Right cardiac atrium (tissue), 5 donors: Measurements from ENCODE around the gene BNIPL. TPM values are rescaled to one million over a fixed set of nuclear protein-coding genes. Genes with fewer than 3 reads are reported as not detected.

Source experiments
- ATAC-seq, 2 donors: fragments of 200-7000 bp; cut with Tn5 transposase; one replicate each; pipeline versions ENCODE4 v1.8.0 to v1.9.1; 2020; ENCODE audit warnings: moderate library complexity in 2 of 2, mild to moderate bottlenecking in 1 of 2
- DNase-seq, 3 donors: peaks; one replicate each; pipeline ENCODE4 v3.0.0-alpha.2; 2020
- H3K27ac ChIP-seq: one replicate; pipeline ENCODE4 v1.5.1; 2013; ENCODE audit warnings: mild to moderate bottlenecking, low read length, control low read depth, moderate library complexity
- H3K27me3 ChIP-seq: one replicate; pipeline ENCODE4 v1.6.1; 2013; ENCODE audit not compliant: control insufficient read depth, insufficient read depth
- H3K4me1 ChIP-seq: one replicate; pipeline ENCODE4 v1.6.1; 2013; ENCODE audit warnings: low read length; ENCODE audit not compliant: control insufficient read depth, insufficient read depth
- H3K4me3 ChIP-seq: one replicate; pipeline ENCODE4 v1.5.1; 2013; ENCODE audit warnings: low read length, control low read depth
- H3K9me3 ChIP-seq: one replicate; pipeline ENCODE4 v1.6.1; 2013; ENCODE audit warnings: low read length; ENCODE audit not compliant: control insufficient read depth
- WGBS: extraction: QIAGEN DNeasy Blood & Tissue Kit; methylation state at CpG from one replicate; pipeline ENCODE4 v1.1.7; 2013; 5-methylcytosine and 5-hydroxymethylcytosine counted together
- intact Hi-C, 4 donors: fragments of 100-400 bp; cut with DNase I; formaldehyde crosslinking; loops; one replicate each; pipeline versions ENCODE4 v1.11.0 to v1.14.0; 2022 to 2023
- polyA plus RNA-seq: library from polyadenylated mRNA; stranded (reverse); fragments of 200-250 nt; gene quantifications from one replicate; pipeline ENCODE4 v1.2.3, GENCODE V29; 2013
- total RNA-seq, 4 donors: library from RNA; stranded (reverse); fragmentation: NEBNext Ultra II Directional; extraction: Animal tissue kit (Norgen Biotek cat#: 25700); gene quantifications; one replicate each; pipeline ENCODE4 v1.2.1, GENCODE V29; 2021
- donor health status: healthy with polysubstance abuse.
- donor health status: DM: no; HTN: yes; CAD: no.
- donor health status: DM: no; HTN: no; CAD: no.
- donor health status: DM: no; HTN: yes; CAD: no; lungs with severe emphysema.
- donor health status: DM: yes; HTN: yes; CAD: no.

BNIPL gene
- total and polyA plus RNA-seq, 5 donors, result 0.23 to 0.71 (median 0.41) TPM

GRCh38 chr1:151039521-151039920, 3.1 kb downstream of the BNIPL start:
- no peaks in the 10 kb centered on the region for H3K9me3 ChIP-seq
- no peak for ATAC-seq
- H3K4me3 ChIP-seq, result no peak overlapping the region
- intact Hi-C loops, result no loop called here
- no peak overlapping the region for H3K27ac ChIP-seq
- H3K27me3 ChIP-seq, result no peaks in the 10 kb centered on the region
- 67% methylated on average over 3 of the region's 3 CpGs for WGBS
- DNase-seq, result no peak
- peaks cover 4% of the 10 kb centered on the region for H3K4me1 ChIP-seq

DNA sequence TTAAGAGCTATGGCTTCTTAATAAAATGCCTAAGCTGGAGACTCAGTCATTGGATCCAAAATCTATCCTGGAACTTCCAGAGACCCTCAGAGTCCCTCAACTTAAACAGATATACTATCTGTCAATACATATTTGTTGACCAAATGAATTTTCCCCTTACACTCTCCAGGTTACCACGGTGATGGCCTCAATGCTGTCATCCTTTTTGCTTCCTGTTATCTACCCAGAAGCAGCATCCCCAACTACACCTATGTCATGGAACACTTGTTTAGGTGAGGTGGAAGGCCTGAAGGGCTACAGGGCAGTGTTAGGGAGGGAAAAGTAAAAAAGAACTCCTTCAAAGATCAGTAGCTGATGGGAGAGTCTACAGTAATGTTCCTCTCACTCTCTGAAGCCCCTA, 6.8 kb downstream of the BNIPL start:
- Histone ChIP-seq H3K27ac (no peak overlapping the region), H3K27me3 (no peaks in the 10 kb centered on the region), H3K9me3 (no peaks in the 10 kb centered on the region), H3K4me1 (peaks cover 6% of the 10 kb centered on the region), H3K4me3 (no peak overlapping the region)
- ATAC-seq, result no peak
- intact Hi-C loops, result no loop called here
- WGBS, result 91% methylated on average over 1 of the region's 1 CpG
- DNase-seq, result no peak

- H3K27ac ChIP-seq, result peak within 1 kb of the TSS; percentile 76
- ATAC-seq (peak; percentile 85 to 87), DNase-seq (peak; percentile 76 to 89 (median 88))
- intact Hi-C loops, result no loop called here
- under 1% methylated on average over 29 of the region's 29 CpGs for WGBS
- H3K27me3 ChIP-seq, result no peaks in the 10 kb centered on the region
- H3K9me3 ChIP-seq, result no peaks in the 10 kb centered on the region
- peak within 1 kb of the TSS; percentile 78 for H3K4me3 ChIP-seq
- peaks cover 4% of the 10 kb centered on the region for H3K4me1 ChIP-seq
These were observed 11.2 kb downstream of the BNIPL start, which contains the start of gene C1orf56 for GRCh38 chr1:151047591-151047924. TSS of gene C1orf56 (plus strand) at chr1:151047751. CDS start at chr1:151047848, 97 bp downstream.

DNA sequence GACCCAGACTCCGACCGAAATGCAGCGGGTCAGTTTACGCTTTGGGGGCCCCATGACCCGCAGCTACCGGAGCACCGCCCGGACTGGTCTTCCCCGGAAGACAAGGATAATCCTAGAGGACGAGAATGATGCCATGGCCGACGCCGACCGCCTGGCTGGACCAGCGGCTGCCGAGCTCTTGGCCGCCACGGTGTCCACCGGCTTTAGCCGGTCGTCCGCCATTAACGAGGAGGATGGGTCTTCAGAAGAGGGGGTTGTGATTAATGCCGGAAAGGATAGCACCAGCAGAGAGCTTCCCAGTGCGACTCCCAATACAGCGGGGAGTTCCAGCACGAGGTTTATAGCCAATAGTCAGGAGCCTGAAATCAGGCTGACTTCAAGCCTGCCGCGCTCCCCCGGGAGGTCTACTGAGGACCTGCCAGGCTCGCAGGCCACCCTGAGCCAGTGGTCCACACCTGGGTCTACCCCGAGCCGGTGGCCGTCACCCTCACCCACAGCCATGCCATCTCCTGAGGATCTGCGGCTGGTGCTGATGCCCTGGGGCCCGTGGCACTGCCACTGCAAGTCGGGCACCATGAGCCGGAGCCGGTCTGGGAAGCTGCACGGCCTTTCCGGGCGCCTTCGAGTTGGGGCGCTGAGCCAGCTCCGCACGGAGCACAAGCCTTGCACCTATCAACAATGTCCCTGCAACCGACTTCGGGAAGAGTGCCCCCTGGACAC, 11.7 kb downstream of the BNIPL start:
- Histone ChIP-seq H3K27ac (peak overlapping the region; percentile 76), H3K9me3 (no peaks in the 10 kb centered on the region), H3K4me3 (peak overlapping the region; percentile 78), H3K27me3 (no peaks in the 10 kb centered on the region), H3K4me1 (peaks cover 4% of the 10 kb centered on the region)
- intact Hi-C loops, result no loop called here
- DNase-seq (peak; percentile 79 to 89 (median 88)), ATAC-seq (peak; percentile 84 to 86)
- WGBS, result under 1% methylated on average over 48 of the region's 48 CpGs

GRCh38 chr1:151048645-151049032, 12.3 kb downstream of the BNIPL start:
- WGBS, result 15% methylated on average over 3 of the region's 3 CpGs

GRCh38 chr1:151049458-151049857, 13.1 kb downstream of the BNIPL start:
- 84% methylated on average over 5 of the region's 5 CpGs for WGBS
- intact Hi-C loops, result no loop called here
- ATAC-seq (no peak), DNase-seq (no peak)
- Histone ChIP-seq H3K9me3 (no peaks in the 10 kb centered on the region), H3K27ac (no peak overlapping the region), H3K27me3 (no peaks in the 10 kb centered on the region), H3K4me3 (no peak overlapping the region), H3K4me1 (peaks cover 4% of the 10 kb centered on the region)

More at GRCh38 chr1:151048645-151049032, 12.3 kb downstream of the BNIPL start:
- no peak for ATAC-seq
- Histone ChIP-seq H3K27ac (peak overlapping the region; percentile 76), H3K9me3 (no peaks in the 10 kb centered on the region), H3K4me3 (peak overlapping the region; percentile 78), H3K4me1 (peaks cover 4% of the 10 kb centered on the region), H3K27me3 (no peaks in the 10 kb centered on the region)
- no peak for DNase-seq
- intact Hi-C loops, result no loop called here

DNA sequence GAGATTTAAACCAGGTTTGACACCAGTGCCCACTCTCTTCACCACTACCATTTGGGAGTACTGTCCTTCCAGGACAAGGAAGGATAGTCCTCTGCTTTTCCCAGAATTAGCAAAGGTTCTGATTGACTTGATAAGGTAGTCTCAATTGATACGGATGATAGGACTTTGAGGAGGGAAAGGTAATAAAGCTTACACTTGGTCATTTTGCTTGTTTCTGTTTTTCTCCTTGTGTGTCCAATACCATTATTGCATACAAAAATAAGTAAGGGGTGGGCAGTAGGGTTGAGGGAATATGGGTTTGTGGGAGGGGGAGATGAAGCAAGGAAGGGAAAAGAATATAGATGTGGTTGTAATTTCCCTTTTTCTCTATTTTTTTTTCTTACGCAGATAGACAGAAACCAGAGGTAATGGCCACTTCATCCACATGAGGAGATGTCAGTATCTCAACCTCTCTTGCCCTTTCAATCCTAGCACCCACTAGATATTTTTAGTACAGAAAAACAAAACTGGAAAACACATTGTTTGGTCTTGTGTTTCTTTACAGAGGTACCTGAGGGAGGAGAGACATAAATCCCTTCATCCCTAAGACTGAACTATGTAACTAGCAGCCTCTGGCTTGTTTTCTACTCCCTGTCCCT, 13.8 kb downstream of the BNIPL start:
- ATAC-seq (no peak), DNase-seq (no peak)
- H3K9me3 ChIP-seq, result no peaks in the 10 kb centered on the region
- H3K4me3 ChIP-seq, result no peak overlapping the region
- intact Hi-C loops, result loop anchor here in 1 of 4 donors (10.0 kb wide), 1 partner anchor 45 kb away; the partner anchor contains the start of genes MINDY1 and PRUNE1
- H3K27ac ChIP-seq, result no peak overlapping the region
- no peaks in the 10 kb centered on the region for H3K27me3 ChIP-seq
- peaks cover 4% of the 10 kb centered on the region for H3K4me1 ChIP-seq
- 75% methylated on average over 2 of the region's 2 CpGs for WGBS

GRCh38 chr1:151051356-151052009, 15.1 kb downstream of the BNIPL start:
- intact Hi-C loops, result loop anchor here in 1 of 4 donors (10.0 kb wide), 1 partner anchor 47 kb away; the partner anchor contains the start of genes MINDY1 and PRUNE1
- H3K27ac ChIP-seq, result peak overlapping the region; percentile 7
- H3K9me3 ChIP-seq, result no peaks in the 10 kb centered on the region
- H3K4me1 ChIP-seq, result peaks cover 10% of the 10 kb centered on the region
- DNase-seq (no peak), ATAC-seq (no peak)
- 80% methylated on average over 2 of the region's 2 CpGs for WGBS
- no peaks in the 10 kb centered on the region for H3K27me3 ChIP-seq
- no peak overlapping the region for H3K4me3 ChIP-seq

DNA sequence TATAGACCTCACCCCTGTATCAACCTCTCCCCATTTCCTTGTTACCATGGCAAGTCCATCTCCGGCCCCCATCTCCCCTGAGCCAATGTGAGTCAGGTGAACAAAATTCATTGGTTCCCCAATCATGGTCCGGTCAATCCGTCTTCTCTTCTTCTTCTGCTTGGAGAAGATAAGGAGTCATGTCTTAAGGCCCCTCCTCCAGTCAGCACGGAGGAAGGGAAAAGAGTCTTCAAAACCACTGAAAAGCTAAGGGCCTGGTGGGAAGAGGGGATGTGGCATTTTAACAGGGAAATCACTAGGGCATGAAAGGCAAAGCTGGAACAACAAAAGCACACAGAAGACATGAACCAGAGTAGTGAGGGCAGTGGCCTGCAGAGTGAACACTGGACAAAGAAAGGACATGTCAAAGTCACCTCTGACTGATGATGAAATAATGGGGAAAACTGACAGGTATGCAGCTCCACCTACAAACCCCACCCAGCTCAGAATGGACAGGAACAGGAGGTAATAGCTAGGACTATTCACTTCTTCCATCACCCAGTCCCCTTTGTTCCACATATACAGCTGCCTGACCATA, 18.7 kb downstream of the BNIPL start:
- Histone ChIP-seq H3K4me3 (no peak overlapping the region), H3K27me3 (no peaks in the 10 kb centered on the region), H3K4me1 (peaks cover 12% of the 10 kb centered on the region), H3K27ac (peak overlapping the region; percentile 22), H3K9me3 (no peaks in the 10 kb centered on the region)
- no peak for DNase-seq
- ATAC-seq, result no peak
- intact Hi-C loops, result loop anchor here in 1 of 4 donors (10.0 kb wide), 1 partner anchor 50 kb away; the partner anchor contains the start of genes MINDY1 and PRUNE1
- 77% methylated on average over 4 of the region's 4 CpGs for WGBS

DNA sequence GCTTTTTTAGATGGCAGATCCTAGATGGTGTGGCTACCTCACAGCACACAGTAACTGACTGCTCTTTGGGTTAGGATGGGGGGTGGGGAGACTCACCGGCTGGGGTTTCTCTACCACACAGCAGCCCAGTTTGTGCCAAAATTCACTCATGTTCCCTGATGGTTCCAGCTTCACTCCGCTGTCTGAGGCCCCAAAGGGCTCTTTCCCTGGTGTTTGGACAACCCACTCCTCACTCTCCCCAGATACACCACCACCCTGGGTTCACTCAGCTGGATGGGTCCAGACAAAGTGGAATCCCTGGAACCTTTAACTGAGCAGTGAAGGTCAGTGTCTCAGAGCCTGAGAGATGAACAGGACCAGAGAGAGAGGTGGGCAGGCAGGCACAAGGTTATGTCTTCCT, 19.2 kb downstream of the BNIPL start:
- no peak for ATAC-seq
- no peak for DNase-seq
- 44% methylated on average over 2 of the region's 2 CpGs for WGBS
- Histone ChIP-seq H3K4me1 (peaks cover 12% of the 10 kb centered on the region), H3K27me3 (no peaks in the 10 kb centered on the region), H3K9me3 (no peaks in the 10 kb centered on the region), H3K4me3 (no peak overlapping the region), H3K27ac (peak overlapping the region; percentile 22)
- intact Hi-C loops, result loop anchor here in 1 of 4 donors (10.0 kb wide), 1 partner anchor 51 kb away; the partner anchor contains the start of genes MINDY1 and PRUNE1
